Peyer's patch (tissue), 4 donors: Measurements from ENCODE around the gene RAI14. TPM values are rescaled to one million over a fixed set of nuclear protein-coding genes. Genes with fewer than 3 reads are reported as not detected.

Source experiments
- DNase-seq, 3 donors: peaks; one replicate each; pipeline ENCODE4 v3.0.0-alpha.2; 2017 to 2019
- H3K27ac ChIP-seq, 4 donors: fragments of 200-600 bp; sonication (generic); one replicate each; pipeline ENCODE4 v1.5.1; 2016 to 2019
- H3K27me3 ChIP-seq, 2 donors: fragments of 200-600 bp; sonication (generic); one replicate each; pipeline ENCODE4 v1.5.1; 2019
- H3K36me3 ChIP-seq, 3 donors: fragments of 200-600 bp; sonication (generic); one replicate each; pipeline ENCODE4 v1.5.1; 2016 to 2019
- H3K4me1 ChIP-seq, 4 donors: fragments of 200-600 bp; sonication (generic); one replicate each; pipeline ENCODE4 v1.5.1; 2016 to 2019
- H3K4me3 ChIP-seq, 4 donors: fragments of 200-600 bp; sonication (generic); 1 replicate in 3 of 4; 2 replicates in 1 of 4; pipeline ENCODE4 v1.5.1; 2016 to 2019; ENCODE audit warnings: mild to moderate bottlenecking in 1 of 4
- H3K9me3 ChIP-seq, 4 donors: fragments of 200-600 bp; sonication (generic); one replicate each; pipeline ENCODE4 v1.5.1; 2016 to 2019; ENCODE audit warnings: mild to moderate bottlenecking in 1 of 4
- CTCF ChIP-seq, 6 experiments: fragments of 450-650 bp in 4 of 6; fragments of 200-600 bp in 2 of 6; sonication (generic) in 1 of 6; IDR thresholded peaks; one replicate each; pipeline ENCODE4 v1.5.1; 2017 to 2019; ENCODE audit warnings: antibody characterized with exemption in 6 of 6, mild to moderate bottlenecking in 3 of 6, moderate library complexity in 1 of 6
- POLR2A ChIP-seq, 2 donors: fragments of 450-650 bp; IDR thresholded peaks; one replicate each; pipeline ENCODE4 v1.5.1; 2017; ENCODE audit warnings: antibody characterized with exemption in 2 of 2, mild to moderate bottlenecking in 2 of 2, moderate library complexity in 2 of 2
- total RNA-seq, 4 donors: library from RNA; depleted of rRNA; stranded (reverse); fragments of >200 nt; gene quantifications; one replicate each; pipeline ENCODE4 v1.1.0, GENCODE V29; 2016

RAI14 gene
- total RNA-seq, 4 donors from 2014 or later: 5.0 to 182 (median 6.4) TPM

- no peak for TF ChIP-seq CTCF (IDR thresholded peaks at IDR 0.05)
- TF ChIP-seq POLR2A (IDR thresholded peaks at IDR 0.05): no peak
- Histone ChIP-seq H3K27ac (no peak overlapping the region), H3K9me3 (peaks cover 0 to 5% (median 0%) of the 10 kb centered on the region in 4 donors), H3K36me3 (no peaks in the 10 kb centered on the region), H3K27me3 (no peaks in the 10 kb centered on the region), H3K4me1 (no peaks in the 10 kb centered on the region), H3K4me3 (no peak overlapping the region)
- DNase-seq: no peak
These were observed 25.5 kb upstream of the RAI14 start for GRCh38 chr5:34630596-34630995.

DNA sequence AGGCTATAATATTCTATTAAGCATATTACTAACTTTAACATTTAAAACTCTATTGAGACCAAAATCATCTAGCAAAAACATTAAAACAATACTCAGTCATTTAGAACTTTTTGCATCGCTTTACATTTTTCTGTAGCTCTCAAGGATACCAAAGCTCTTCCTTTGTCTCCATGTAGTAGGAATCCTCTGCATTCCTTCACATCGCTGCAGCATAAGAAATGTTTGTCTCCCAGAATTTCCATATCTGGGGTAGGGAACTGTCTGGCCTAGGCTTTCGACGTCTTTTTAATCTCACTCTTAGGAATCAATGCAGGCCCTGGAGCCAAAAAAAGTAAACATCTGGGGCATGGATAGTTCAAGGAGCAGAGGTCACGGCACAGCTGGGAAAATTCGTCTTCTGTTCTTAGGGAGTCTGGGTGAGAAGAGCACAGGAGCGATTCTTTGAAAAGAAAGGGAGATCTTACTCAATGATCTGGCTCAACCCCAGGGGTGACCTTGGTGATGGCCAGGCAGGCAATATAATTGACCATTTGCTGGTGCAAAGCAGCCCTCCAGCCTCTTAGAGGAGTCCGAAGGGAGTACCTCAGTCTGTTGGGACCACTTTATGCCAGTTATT lies 23.2 kb upstream of the RAI14 start:
- H3K27me3 ChIP-seq: no peaks in the 10 kb centered on the region
- H3K4me1 ChIP-seq: no peaks in the 10 kb centered on the region
- no peaks in the 10 kb centered on the region for H3K36me3 ChIP-seq
- peaks cover 0 to 5% (median 0%) of the 10 kb centered on the region in 4 donors for H3K9me3 ChIP-seq
- no peak for DNase-seq
- no peak for TF ChIP-seq POLR2A (IDR thresholded peaks at IDR 0.05)
- no peak for TF ChIP-seq CTCF (IDR thresholded peaks at IDR 0.05)
- H3K4me3 ChIP-seq: no peak overlapping the region
- no peak overlapping the region for H3K27ac ChIP-seq

DNA sequence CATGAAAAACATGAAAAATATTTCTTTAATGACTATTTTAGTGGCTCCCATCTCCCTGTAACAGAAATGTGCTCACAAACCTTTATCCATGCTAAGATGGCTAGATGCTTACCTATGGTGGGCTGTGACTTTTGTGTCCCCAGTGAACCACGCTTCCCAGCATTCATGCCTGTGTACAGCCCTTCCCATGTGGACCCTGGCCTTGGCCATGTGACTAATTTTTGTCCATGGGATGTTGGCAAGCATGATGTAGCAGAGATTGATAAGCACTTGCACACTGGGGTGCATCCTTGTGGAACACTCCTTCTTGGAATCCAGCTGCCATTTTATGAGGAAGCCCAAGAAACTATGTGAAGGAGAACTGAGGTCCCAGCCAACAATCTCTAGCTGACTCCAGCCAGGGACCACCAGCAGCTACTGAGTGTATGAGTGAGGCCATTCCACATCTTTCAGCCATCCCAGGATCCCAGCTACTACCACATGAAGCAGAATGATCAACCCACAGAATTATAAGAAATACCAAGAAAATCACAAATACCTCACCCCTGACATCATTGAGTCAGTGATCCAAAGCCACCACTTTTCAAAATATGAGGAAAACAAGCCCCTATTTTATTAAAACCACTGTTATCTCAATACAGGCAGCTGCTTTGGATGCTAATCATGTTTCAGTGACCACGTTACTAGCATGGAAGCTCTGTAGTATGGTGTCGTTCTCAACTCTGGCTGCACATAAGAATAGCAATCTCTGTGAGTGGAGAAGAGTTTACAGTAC lies 16.1 kb upstream of the RAI14 start:
- Histone ChIP-seq H3K4me3 (no peak overlapping the region), H3K27ac (no peak overlapping the region), H3K27me3 (no peaks in the 10 kb centered on the region), H3K4me1 (no peaks in the 10 kb centered on the region), H3K36me3 (no peaks in the 10 kb centered on the region), H3K9me3 (no peaks in the 10 kb centered on the region)
- no peak for TF ChIP-seq POLR2A (IDR thresholded peaks at IDR 0.05)
- no peak for TF ChIP-seq CTCF (IDR thresholded peaks at IDR 0.05)
- no peak for DNase-seq

- H3K4me3 ChIP-seq: no peak overlapping the region
- TF ChIP-seq POLR2A (IDR thresholded peaks at IDR 0.05): no peak
- no peak for TF ChIP-seq CTCF (IDR thresholded peaks at IDR 0.05)
These were observed 7.9 kb upstream of the RAI14 start for GRCh38 chr5:34648039-34648839.

DNA sequence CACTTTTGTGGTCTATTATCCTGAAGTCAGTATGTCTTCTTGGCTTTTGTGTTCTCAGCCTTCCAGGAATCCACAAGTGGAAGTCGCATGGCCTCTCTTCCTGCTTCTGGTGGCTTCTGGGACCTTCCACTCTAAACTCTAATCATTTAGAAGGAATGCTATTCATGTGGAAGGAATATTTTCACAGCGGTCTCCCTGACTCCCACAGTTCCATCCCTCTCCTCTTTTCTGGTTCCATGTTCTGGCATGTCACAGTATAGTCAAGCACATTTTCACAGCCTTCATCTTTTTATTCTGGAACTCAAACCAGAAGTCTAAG lies 7.3 kb upstream of the RAI14 start:
- no peaks in the 10 kb centered on the region for H3K27me3 ChIP-seq
- no peaks in the 10 kb centered on the region for H3K9me3 ChIP-seq
- no peak overlapping the region for H3K4me3 ChIP-seq
- TF ChIP-seq POLR2A (IDR thresholded peaks at IDR 0.05): no peak
- no peak for TF ChIP-seq CTCF (IDR thresholded peaks at IDR 0.05)
- H3K27ac ChIP-seq: no peak overlapping the region
- H3K4me1 ChIP-seq: no peaks in the 10 kb centered on the region
- no peak for DNase-seq
- no peaks in the 10 kb centered on the region for H3K36me3 ChIP-seq

More at GRCh38 chr5:34648039-34648839, 7.9 kb upstream of the RAI14 start:
- no peak overlapping the region for H3K27ac ChIP-seq
- DNase-seq: no peak
- no peaks in the 10 kb centered on the region for H3K9me3 ChIP-seq
- no peaks in the 10 kb centered on the region for H3K36me3 ChIP-seq
- no peaks in the 10 kb centered on the region for H3K4me1 ChIP-seq
- H3K27me3 ChIP-seq: no peaks in the 10 kb centered on the region
